Measurements from ENCODE around the gene DDX54. TPM values are rescaled to one million over a fixed set of nuclear protein-coding genes. Genes with fewer than 3 reads are reported as not detected.
A peak's percentile ranks its signal among the peaks of the same experiment; 100 is the strongest.

Gene DDX54
- total RNA-seq, 1 experiment from 2014 or later: 93.9 TPM

GRCh38 chr12:113203852-113204760, 18.8 kb upstream of the DDX54 start:
- Histone ChIP-seq H3K36me3 (replicated peaks; ENCODE audit: control insufficient read depth, insufficient read depth, low read length) (no peaks in the 10 kb centered on the region), H3K4me3 (ENCODE audit: insufficient read depth, low read depth, low read length) (no peak overlapping the region), H3K27me3 (ENCODE audit: control insufficient read depth, insufficient read depth, low read length) (no peaks in the 10 kb centered on the region)
- DNase-seq: no peak

GRCh38 chr12:113202300-113203075, 17.2 kb upstream of the DDX54 start:
- H3K27me3 ChIP-seq (ENCODE audit: control insufficient read depth, insufficient read depth, low read length): no peaks in the 10 kb centered on the region
- peak; percentile 10 for DNase-seq
- no peak overlapping the region for H3K4me3 ChIP-seq (ENCODE audit: insufficient read depth, low read depth, low read length)
- no peaks in the 10 kb centered on the region for H3K36me3 ChIP-seq (replicated peaks; ENCODE audit: control insufficient read depth, insufficient read depth, low read length)

GRCh38 chr12:113201187-113202177, 16.2 kb upstream of the DDX54 start:
- DNase-seq: peak; percentile 28
- Histone ChIP-seq H3K4me3 (ENCODE audit: insufficient read depth, low read depth, low read length) (no peak overlapping the region), H3K36me3 (replicated peaks; ENCODE audit: control insufficient read depth, insufficient read depth, low read length) (no peaks in the 10 kb centered on the region), H3K27me3 (ENCODE audit: control insufficient read depth, insufficient read depth, low read length) (no peaks in the 10 kb centered on the region)

- Histone ChIP-seq H3K4me3 (ENCODE audit: insufficient read depth, low read depth, low read length) (no peak overlapping the region), H3K27me3 (ENCODE audit: control insufficient read depth, insufficient read depth, low read length) (no peaks in the 10 kb centered on the region), H3K36me3 (replicated peaks; ENCODE audit: control insufficient read depth, insufficient read depth, low read length) (no peaks in the 10 kb centered on the region)
- peak; percentile 50 for DNase-seq
Observed at GRCh38 chr12:113200021-113200797, 14.9 kb upstream of the DDX54 start.

- Histone ChIP-seq H3K36me3 (replicated peaks; ENCODE audit: control insufficient read depth, insufficient read depth, low read length) (no peaks in the 10 kb centered on the region), H3K4me3 (ENCODE audit: insufficient read depth, low read depth, low read length) (no peak overlapping the region), H3K27me3 (ENCODE audit: control insufficient read depth, insufficient read depth, low read length) (no peaks in the 10 kb centered on the region)
- no peak for DNase-seq
Observed at GRCh38 chr12:113198296-113198695, 13.0 kb upstream of the DDX54 start.

- no peaks in the 10 kb centered on the region; the same call in 1 of the 2 replicates for H3K36me3 ChIP-seq (replicated peaks; ENCODE audit: control insufficient read depth, insufficient read depth, low read length)
- H3K27me3 ChIP-seq (ENCODE audit: control insufficient read depth, insufficient read depth, low read length): no peaks in the 10 kb centered on the region
- no peak for DNase-seq
- no peak overlapping the region for H3K4me3 ChIP-seq (ENCODE audit: insufficient read depth, low read depth, low read length)
Observed at GRCh38 chr12:113197518-113198077, 12.3 kb upstream of the DDX54 start.

- Histone ChIP-seq H3K36me3 (replicated peaks; ENCODE audit: control insufficient read depth, insufficient read depth, low read length) (peaks cover under 1% of the 10 kb centered on the region), H3K4me3 (ENCODE audit: insufficient read depth, low read depth, low read length) (no peak overlapping the region), H3K27me3 (ENCODE audit: control insufficient read depth, insufficient read depth, low read length) (no peaks in the 10 kb centered on the region)
- DNase-seq: peak; percentile 92
Observed at GRCh38 chr12:113196990-113197389, 11.7 kb upstream of the DDX54 start.

GRCh38 chr12:113196582-113196981, 11.3 kb upstream of the DDX54 start:
- H3K36me3 ChIP-seq (replicated peaks; ENCODE audit: control insufficient read depth, insufficient read depth, low read length): peaks cover 2% of the 10 kb centered on the region
- no peak overlapping the region for H3K4me3 ChIP-seq (ENCODE audit: insufficient read depth, low read depth, low read length)
- DNase-seq: no peak

GRCh38 chr12:113195598-113195997, 10.3 kb upstream of the DDX54 start:
- Histone ChIP-seq H3K27me3 (ENCODE audit: control insufficient read depth, insufficient read depth, low read length) (no peaks in the 10 kb centered on the region), H3K36me3 (replicated peaks; ENCODE audit: control insufficient read depth, insufficient read depth, low read length) (peaks cover 4% of the 10 kb centered on the region), H3K4me3 (ENCODE audit: insufficient read depth, low read depth, low read length) (no peak overlapping the region)
- DNase-seq: no peak

More at GRCh38 chr12:113196582-113196981, 11.3 kb upstream of the DDX54 start:
- no peaks in the 10 kb centered on the region for H3K27me3 ChIP-seq (ENCODE audit: control insufficient read depth, insufficient read depth, low read length)

GRCh38 chr12:113194971-113195391, 9.7 kb upstream of the DDX54 start:
- no peak overlapping the region for H3K4me3 ChIP-seq (ENCODE audit: insufficient read depth, low read depth, low read length)
- DNase-seq: peak; percentile 47
- H3K36me3 ChIP-seq (replicated peaks; ENCODE audit: control insufficient read depth, insufficient read depth, low read length): peaks cover 7% of the 10 kb centered on the region
- no peaks in the 10 kb centered on the region for H3K27me3 ChIP-seq (ENCODE audit: control insufficient read depth, insufficient read depth, low read length)

GRCh38 chr12:113191227-113191626, 5.9 kb upstream of the DDX54 start:
- Histone ChIP-seq H3K27me3 (ENCODE audit: control insufficient read depth, insufficient read depth, low read length) (no peaks in the 10 kb centered on the region), H3K36me3 (replicated peaks; ENCODE audit: control insufficient read depth, insufficient read depth, low read length) (peaks cover 10% of the 10 kb centered on the region), H3K4me3 (ENCODE audit: insufficient read depth, low read depth, low read length) (no peak overlapping the region)
- DNase-seq: peak; percentile 42

- peak; percentile 84 for DNase-seq
- Histone ChIP-seq H3K27me3 (ENCODE audit: control insufficient read depth, insufficient read depth, low read length) (no peaks in the 10 kb centered on the region), H3K36me3 (replicated peaks; ENCODE audit: control insufficient read depth, insufficient read depth, low read length) (peaks cover 10% of the 10 kb centered on the region), H3K4me3 (ENCODE audit: insufficient read depth, low read depth, low read length) (no peak overlapping the region)
Observed at GRCh38 chr12:113190761-113191160, 5.5 kb upstream of the DDX54 start.

GRCh38 chr12:113189361-113189760, 4.1 kb upstream of the DDX54 start:
- no peak for DNase-seq
- no peak overlapping the region for H3K4me3 ChIP-seq (ENCODE audit: insufficient read depth, low read depth, low read length)
- H3K36me3 ChIP-seq (replicated peaks; ENCODE audit: control insufficient read depth, insufficient read depth, low read length): peaks cover 10% of the 10 kb centered on the region
- H3K27me3 ChIP-seq (ENCODE audit: control insufficient read depth, insufficient read depth, low read length): no peaks in the 10 kb centered on the region
